HEK293 (cell line): ENCODE results near the gene VANGL2.

Experiments used
- CTCF ChIA-PET: fragments of 350-600 bp; formaldehyde crosslinking; extraction: SDS; loops from one replicate; lab custom pipeline; 2021; ENCODE audit warnings: antibody characterized with exemption; lab: Yijun Ruan, JAX
- POLR2A ChIA-PET: fragments of 300-600 bp; formaldehyde crosslinking; extraction: SDS; loops from one replicate; lab custom pipeline; 2020; ENCODE audit warnings: antibody characterized with exemption, inconsistent platforms; lab: Yijun Ruan, JAX
- H3K27ac ChIP-seq: fragments of 200-500 bp; sonication (Bioruptor generic); 2 replicates; pipeline ENCODE4 v1.5.1; 2014; ENCODE audit warnings: low read depth, low read length, control low read depth, inconsistent platforms; ENCODE audit errors: extremely low read depth
- H3K36me3 ChIP-seq, 2 experiments: fragments of 200-500 bp in 1 of 2; sonication (Bioruptor generic) in 1 of 2; 1 replicate in 1 of 2; 2 replicates in 1 of 2; pipeline ENCODE4 v1.5.1; 2014 to 2017; ENCODE audit warnings: inconsistent platforms in 2 of 2, low read length in 2 of 2; ENCODE audit not compliant: control insufficient read depth in 2 of 2, insufficient read depth in 1 of 2
- H3K4me1 ChIP-seq: fragments of 200-500 bp; sonication (Bioruptor generic); 2 replicates; pipeline ENCODE4 v1.5.1; 2014; ENCODE audit warnings: mild to moderate bottlenecking, low read length, inconsistent platforms; ENCODE audit not compliant: control insufficient read depth, insufficient read depth
- H3K4me3 ChIP-seq: 2 replicates; pipeline ENCODE4 v1.5.1; 2011; ENCODE audit warnings: low read depth, mild to moderate bottlenecking, control low read depth, low read length, moderate library complexity
- H3K9me3 ChIP-seq: fragments of 200-500 bp; sonication (Bioruptor generic); 2 replicates; pipeline ENCODE4 v1.5.1; 2014; ENCODE audit warnings: low read depth, low read length, inconsistent platforms; ENCODE audit not compliant: control insufficient read depth, insufficient read depth
- OVOL3 ChIP-seq: fragments of 450-650 bp; formaldehyde crosslinking; IDR thresholded peaks from 2 replicates; pipeline ENCODE4 v1.5.1; 2016; ENCODE audit warnings: missing biosample characterization, missing genetic modification characterization
- YY2 ChIP-seq: fragments of 450-650 bp; formaldehyde crosslinking; IDR thresholded peaks from 2 replicates; pipeline ENCODE4 v1.5.1; 2016; ENCODE audit warnings: missing biosample characterization, missing genetic modification characterization
- ZBTB1 ChIP-seq: fragments of 450-650 bp; formaldehyde crosslinking; IDR thresholded peaks from 2 replicates; pipeline ENCODE4 v1.5.1; 2016; ENCODE audit warnings: missing biosample characterization, missing genetic modification characterization
- ZBTB44 ChIP-seq: fragments of 450-650 bp; IDR thresholded peaks from 2 replicates; pipeline ENCODE4 v1.5.1; 2018; ENCODE audit warnings: missing biosample characterization, mild to moderate bottlenecking, missing genetic modification characterization
- ZEB2 ChIP-seq: fragments of 450-650 bp; formaldehyde crosslinking; IDR thresholded peaks from 2 replicates; pipeline ENCODE4 v1.5.1; 2016; ENCODE audit warnings: missing biosample characterization, missing genetic modification characterization
- ZIC2 ChIP-seq: fragments of 450-650 bp; formaldehyde crosslinking; IDR thresholded peaks from 2 replicates; pipeline ENCODE4 v1.5.1; 2016; ENCODE audit warnings: missing biosample characterization, missing genetic modification characterization
- ZNF211 ChIP-seq: fragments of 450-650 bp; formaldehyde crosslinking; IDR thresholded peaks from 2 replicates; pipeline ENCODE4 v1.5.1; 2016; ENCODE audit warnings: low read depth, missing biosample characterization, missing genetic modification characterization
- ZNF26 ChIP-seq: fragments of 450-650 bp; formaldehyde crosslinking; IDR thresholded peaks from 2 replicates; pipeline ENCODE4 v1.5.1; 2016; ENCODE audit warnings: missing biosample characterization, missing genetic modification characterization
- ZNF280C ChIP-seq: fragments of 450-650 bp; formaldehyde crosslinking; IDR thresholded peaks from 2 replicates; pipeline ENCODE4 v1.5.1; 2016; ENCODE audit warnings: missing biosample characterization, missing genetic modification characterization
- ZNF280D ChIP-seq: fragments of 450-650 bp; formaldehyde crosslinking; IDR thresholded peaks from 2 replicates; pipeline ENCODE4 v1.5.1; 2016; ENCODE audit warnings: missing biosample characterization, missing genetic modification characterization
- ZNF324 ChIP-seq: fragments of 450-650 bp; formaldehyde crosslinking; IDR thresholded peaks from 2 replicates; pipeline ENCODE4 v1.5.1; 2016; ENCODE audit warnings: missing biosample characterization, missing genetic modification characterization
- ZNF362 ChIP-seq: fragments of 450-650 bp; formaldehyde crosslinking; IDR thresholded peaks from 2 replicates; pipeline ENCODE4 v1.5.1; 2016; ENCODE audit warnings: missing biosample characterization, missing genetic modification characterization
- ZNF449 ChIP-seq: fragments of 450-650 bp; formaldehyde crosslinking; IDR thresholded peaks from 2 replicates; pipeline ENCODE4 v1.5.1; 2017; ENCODE audit warnings: missing biosample characterization, mild to moderate bottlenecking, missing genetic modification characterization, moderate library complexity
- ZNF48 ChIP-seq: fragments of 450-650 bp; formaldehyde crosslinking; IDR thresholded peaks from 2 replicates; pipeline ENCODE4 v1.5.1; 2016; ENCODE audit warnings: missing biosample characterization, missing genetic modification characterization
- ZNF558 ChIP-seq: fragments of 450-650 bp; formaldehyde crosslinking; IDR thresholded peaks from 2 replicates; pipeline ENCODE4 v1.5.1; 2016; ENCODE audit warnings: missing biosample characterization, missing genetic modification characterization
- ZNF629 ChIP-seq: fragments of 450-650 bp; formaldehyde crosslinking; IDR thresholded peaks from 2 replicates; pipeline ENCODE4 v1.5.1; 2017; ENCODE audit warnings: missing biosample characterization, missing genetic modification characterization
- ZNF664 ChIP-seq: fragments of 450-650 bp; formaldehyde crosslinking; IDR thresholded peaks from 2 replicates; pipeline ENCODE4 v1.5.1; 2016; ENCODE audit warnings: missing biosample characterization, missing genetic modification characterization
- ZNF670 ChIP-seq: fragments of 450-650 bp; formaldehyde crosslinking; IDR thresholded peaks from 2 replicates; pipeline ENCODE4 v1.5.1; 2016; ENCODE audit warnings: missing biosample characterization, missing genetic modification characterization, low read depth
- ZNF707 ChIP-seq: fragments of 450-650 bp; formaldehyde crosslinking; IDR thresholded peaks from 2 replicates; pipeline ENCODE4 v1.5.1; 2016; ENCODE audit warnings: missing biosample characterization, missing genetic modification characterization
- ZSCAN23 ChIP-seq: fragments of 450-650 bp; formaldehyde crosslinking; IDR thresholded peaks from 2 replicates; pipeline ENCODE4 v1.5.1; 2016; ENCODE audit warnings: missing biosample characterization, missing genetic modification characterization

The VANGL2 gene

GRCh38 chr1:160357286-160358002, 42.9 kb upstream of the VANGL2 start:
- no peak overlapping the region for H3K27ac ChIP-seq
- POLR2A ChIA-PET = no interaction called here

GRCh38 chr1:160358073-160358472, 42.3 kb upstream of the VANGL2 start:
- CTCF ChIA-PET = interaction anchor here (1.0 to 9.3 kb wide), 2 partner anchors 11 to 19 kb away, joined by 3 to 175 read pairs; no protein-coding TSS in a partner anchor
- TF ChIP-seq ZEB2 = no peak
- no peak for TF ChIP-seq ZNF280D
- TF ChIP-seq YY2 (tag by site-specific recombination) = no peak
- TF ChIP-seq ZNF558 = no peak
- TF ChIP-seq ZNF707 (tag by site-specific recombination) = no peak
- TF ChIP-seq ZNF449 (tag by site-specific recombination) = no peak
- TF ChIP-seq ZIC2 (tag by site-specific recombination) = no peak
- no peak for TF ChIP-seq ZNF48 (tag by site-specific recombination)
- TF ChIP-seq ZNF324 (tag by site-specific recombination) = no peak

More at GRCh38 chr1:160357286-160358002, 42.9 kb upstream of the VANGL2 start:
- CTCF ChIA-PET = interaction anchor here (1.0 to 9.3 kb wide), 2 partner anchors 11 to 20 kb away, joined by 3 to 175 read pairs; no protein-coding TSS in a partner anchor
- TF ChIP-seq ZNF280C (no peak), ZSCAN23 (no peak), OVOL3 (tag by site-specific recombination) (no peak), ZNF211 (tag by site-specific recombination) (no peak), ZBTB1 (tag by site-specific recombination) (no peak), ZNF670 (tag by site-specific recombination) (no peak), ZBTB44 (no peak), ZNF362 (tag by site-specific recombination) (no peak), ZNF629 (tag by site-specific recombination) (no peak), ZNF664 (tag by site-specific recombination) (no peak), ZNF26 (tag by site-specific recombination) (no peak)
- Histone ChIP-seq H3K4me3 (no peak overlapping the region), H3K4me1 (0 out of 2 replicates have a peak, but pooled peaks cover 2% of the 10 kb centered on the region), H3K9me3 (no peaks in the 10 kb centered on the region), H3K36me3 (peaks cover 28 to 80% of the 10 kb centered on the region in 2 experiments)

More at GRCh38 chr1:160358073-160358472, 42.3 kb upstream of the VANGL2 start:
- Histone ChIP-seq H3K9me3 (no peaks in the 10 kb centered on the region), H3K27ac (no peak overlapping the region), H3K36me3 (peaks cover 24 to 74% of the 10 kb centered on the region in 2 experiments), H3K4me1 (0 out of 2 replicates have a peak, but pooled peaks cover 2% of the 10 kb centered on the region), H3K4me3 (no peak overlapping the region)
- POLR2A ChIA-PET = no interaction called here
